NCI-H524 (cell line): Measurements from ENCODE around the gene RTN4R.
A peak's percentile ranks its signal among the peaks of the same experiment; 100 is the strongest.
"Not testable (repeated sequence)": the region's sequence is repeated elsewhere in the genome, so short reads cannot be mapped to it uniquely, and the experiment has no call there.

ENCODE experiments used
- DNase-seq, 2 experiments: peaks; one replicate each; lab custom pipeline; 2025; lab: John Stamatoyannopoulos, UW

The RTN4R gene

DNA sequence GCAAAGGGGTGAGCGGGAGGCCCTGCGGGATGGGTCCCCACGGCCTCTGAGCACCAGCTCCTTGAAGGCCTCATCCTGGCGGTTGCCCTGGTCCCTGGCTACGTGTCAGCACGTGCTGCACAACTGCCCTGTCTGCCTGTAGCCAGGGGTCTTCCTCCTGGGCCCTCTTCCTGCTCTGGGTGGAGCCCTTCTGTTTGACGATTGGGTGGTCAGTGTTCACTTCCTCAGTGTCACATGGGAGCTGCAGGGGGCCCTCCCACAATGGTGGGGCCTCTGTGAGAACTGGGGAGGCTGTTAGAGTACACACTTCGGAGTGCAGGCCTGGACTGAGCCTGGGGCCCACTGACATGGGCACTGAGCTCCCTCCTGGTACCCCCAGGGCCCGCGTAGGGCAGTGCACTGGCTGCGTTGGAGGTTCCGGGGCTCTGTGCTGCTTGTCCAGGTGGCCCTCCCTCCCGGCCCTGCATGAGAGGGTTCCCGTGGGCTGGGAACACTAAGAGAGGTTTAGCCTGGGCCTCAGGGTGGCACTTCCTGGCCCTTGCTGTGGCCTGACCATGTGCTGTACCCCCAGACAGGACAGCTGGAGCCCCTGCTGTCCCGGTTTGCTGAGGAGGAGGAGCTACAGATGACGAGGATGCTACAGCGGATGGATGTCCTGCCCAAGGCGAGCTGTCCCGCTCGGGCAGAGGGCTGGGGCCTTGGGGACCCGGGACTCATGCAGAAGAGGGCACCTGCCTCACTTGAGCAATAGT is 38.0 kb upstream of the RTN4R start:
- DNase-seq: no peak

DNA sequence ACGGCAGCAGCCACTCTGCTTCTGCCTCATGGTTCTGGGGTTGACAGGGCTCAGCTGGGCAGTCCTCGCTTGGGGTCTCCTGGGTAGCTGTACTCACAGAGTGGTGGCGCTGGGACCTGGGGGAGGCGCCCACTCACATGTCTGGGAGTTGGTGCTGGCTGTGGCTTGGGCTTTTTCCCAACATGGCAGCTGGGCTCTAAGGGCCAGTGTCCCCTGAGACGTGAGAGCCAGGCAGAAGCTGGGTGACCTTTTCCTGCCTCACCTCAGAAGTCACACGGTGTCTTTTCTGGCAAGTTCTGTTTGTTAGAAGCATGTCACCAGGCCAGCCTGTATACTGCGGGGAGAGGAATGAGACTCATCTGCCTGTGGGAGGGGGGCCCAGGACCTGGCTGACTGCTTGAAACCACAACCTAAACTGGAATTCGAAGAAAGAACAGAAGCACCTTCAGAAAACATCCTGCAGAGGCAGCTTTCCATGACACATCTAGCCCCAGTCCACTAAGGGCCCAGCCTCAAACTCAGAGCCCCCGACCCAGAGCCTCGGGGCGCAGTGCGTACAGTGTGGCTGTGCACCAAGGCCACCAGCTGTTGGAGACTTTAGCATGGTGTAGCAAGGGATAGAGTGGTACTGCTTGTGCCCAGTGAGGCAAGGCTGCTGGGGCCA is 37.2 kb upstream of the RTN4R start:
- not testable (repeated sequence) for DNase-seq

DNA sequence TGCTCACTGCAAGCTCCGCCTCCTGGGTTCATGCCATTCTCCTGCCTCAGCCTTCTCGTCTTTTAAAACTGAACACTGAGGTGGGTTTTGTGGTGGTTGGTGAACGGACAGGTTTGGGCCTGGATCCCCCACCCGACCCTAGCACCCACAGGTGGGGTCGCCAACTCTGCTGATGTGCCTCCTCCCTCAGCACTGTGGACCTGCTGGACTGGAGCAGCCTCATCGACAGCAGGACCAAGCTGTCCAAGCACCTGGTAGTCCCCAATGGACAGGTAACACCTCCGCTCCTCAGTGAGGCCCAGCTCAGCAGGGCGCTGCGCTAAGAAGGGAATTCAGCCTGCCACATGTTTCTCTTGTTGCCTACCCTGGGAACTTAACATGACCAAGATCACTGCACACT is 36.5 kb upstream of the RTN4R start:
- no peak for DNase-seq

DNA sequence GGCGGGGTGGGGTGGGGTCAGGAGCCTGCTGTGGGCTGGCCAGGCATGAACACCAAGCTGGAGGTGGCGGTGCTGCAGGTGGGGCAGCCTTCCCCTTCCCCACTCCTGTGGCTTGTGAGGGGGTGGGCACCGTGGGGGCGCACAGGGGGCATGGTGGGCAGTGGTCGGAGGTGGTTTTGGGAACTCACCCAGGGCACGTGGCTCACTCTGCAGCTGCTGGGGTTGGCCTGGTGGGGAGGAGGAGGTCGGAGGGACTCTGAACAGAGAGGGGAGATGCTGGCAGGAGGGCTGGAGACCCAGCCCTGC is 35.1 kb upstream of the RTN4R start:
- not testable (repeated sequence) for DNase-seq

DNA sequence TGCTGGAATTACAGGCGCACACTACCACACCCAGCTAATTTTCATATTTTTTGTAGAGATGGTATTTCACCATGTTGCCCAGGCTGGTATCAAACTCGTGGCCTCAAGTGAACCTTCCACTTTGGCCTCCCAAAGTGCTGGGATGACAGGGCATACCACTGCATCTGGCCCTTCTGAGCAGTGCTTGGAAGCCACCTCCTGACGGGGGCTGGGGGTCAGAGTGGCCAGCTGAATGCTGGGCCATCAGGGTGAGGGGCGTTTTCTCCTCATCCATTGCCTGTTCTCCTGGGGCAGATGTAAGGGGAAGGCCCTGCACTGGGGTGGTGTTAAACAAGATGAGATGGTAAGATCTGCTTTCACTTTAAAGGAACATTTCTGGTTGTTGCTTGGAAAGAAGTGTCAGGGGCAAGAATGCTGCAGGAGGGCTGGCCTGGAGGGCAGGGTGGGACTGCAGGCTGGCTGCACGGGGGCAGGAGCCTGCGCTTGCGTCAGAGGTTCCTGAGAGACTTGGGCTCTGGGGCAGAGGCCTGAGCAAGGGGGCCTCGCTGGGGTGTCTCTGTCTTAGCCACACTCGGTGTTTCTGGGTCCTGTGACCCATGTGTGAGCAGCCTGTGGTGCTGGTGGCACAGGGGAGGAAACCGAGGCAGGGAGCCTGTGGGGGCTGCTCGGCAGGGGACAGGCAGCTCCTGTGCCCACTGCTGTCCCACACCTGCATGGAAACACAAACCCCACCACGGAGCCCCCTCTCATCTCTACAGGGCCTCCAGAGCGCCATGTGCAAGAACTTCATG is 34.5 kb upstream of the RTN4R start:
- DNase-seq: no peak

DNA sequence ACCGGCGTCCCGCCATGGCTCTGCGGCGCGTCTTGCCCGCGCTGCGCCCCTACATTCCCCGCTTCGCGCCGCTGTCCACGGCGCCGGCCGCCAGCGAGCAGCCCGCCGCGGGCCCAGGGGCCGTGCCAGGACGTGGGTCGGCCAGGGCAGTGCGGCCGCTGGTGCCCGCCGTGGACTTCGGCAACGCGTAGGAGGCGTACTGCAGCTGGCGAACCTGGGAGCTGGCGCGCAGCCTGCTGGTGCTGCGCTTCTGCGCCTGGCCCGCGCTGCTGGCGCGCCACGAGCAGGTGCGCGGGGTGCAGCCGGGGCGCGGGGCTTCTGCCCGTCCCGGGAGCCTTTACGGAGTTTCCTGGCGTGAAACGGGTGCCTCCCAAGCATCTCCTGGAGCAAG is 31.6 kb upstream of the RTN4R start:
- DNase-seq: peak in 1 of 2 experiments; percentile 59

DNA sequence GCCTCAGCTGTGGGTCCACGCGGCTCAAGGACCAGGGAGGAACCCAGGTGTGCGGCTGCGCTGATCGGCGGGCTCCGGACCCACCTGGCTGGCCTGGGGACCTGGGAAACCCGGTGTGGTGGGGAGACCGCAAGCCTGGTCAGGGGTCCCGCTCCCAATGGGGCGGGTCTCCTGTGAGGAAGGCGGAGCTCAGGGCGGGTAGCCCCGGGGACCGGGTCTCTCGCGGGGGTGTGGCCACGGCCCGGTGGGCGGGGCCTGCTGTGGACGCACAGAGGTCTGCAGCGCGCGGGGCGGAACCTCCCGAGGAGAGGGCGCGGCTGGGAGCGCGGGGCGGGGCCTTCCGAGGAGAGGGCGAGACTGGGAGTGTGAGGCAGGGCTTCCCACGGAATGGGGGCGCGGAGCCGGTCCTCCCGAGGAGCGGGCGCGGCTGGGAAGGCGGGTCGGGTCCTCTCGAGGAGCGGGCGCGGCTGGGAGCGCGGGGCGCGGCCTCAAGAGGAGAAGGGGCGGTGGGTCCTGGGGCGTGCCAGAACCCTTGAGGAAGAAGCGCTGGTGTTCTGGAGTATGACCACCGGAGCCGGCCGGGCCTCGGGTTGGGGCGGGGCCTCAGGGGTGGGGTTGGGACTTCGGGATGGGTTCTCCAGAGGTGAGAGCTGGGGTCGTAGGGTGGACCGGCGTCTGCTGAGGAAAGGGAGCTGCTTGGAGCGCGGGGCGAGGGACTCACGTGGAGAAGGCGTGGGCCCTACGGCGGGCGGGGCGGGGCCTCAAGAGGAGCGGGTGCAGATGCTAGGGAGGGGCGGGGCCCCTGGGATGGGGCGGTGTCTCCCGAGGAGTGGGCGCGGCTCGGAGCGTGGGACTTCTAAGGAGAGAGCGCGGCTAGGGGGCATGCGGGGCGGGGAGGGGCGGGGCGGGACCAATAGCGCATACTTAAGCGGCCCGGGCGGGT is 31.0 kb upstream of the RTN4R start:
- DNase-seq: peak; percentile 72 to 83

DNA sequence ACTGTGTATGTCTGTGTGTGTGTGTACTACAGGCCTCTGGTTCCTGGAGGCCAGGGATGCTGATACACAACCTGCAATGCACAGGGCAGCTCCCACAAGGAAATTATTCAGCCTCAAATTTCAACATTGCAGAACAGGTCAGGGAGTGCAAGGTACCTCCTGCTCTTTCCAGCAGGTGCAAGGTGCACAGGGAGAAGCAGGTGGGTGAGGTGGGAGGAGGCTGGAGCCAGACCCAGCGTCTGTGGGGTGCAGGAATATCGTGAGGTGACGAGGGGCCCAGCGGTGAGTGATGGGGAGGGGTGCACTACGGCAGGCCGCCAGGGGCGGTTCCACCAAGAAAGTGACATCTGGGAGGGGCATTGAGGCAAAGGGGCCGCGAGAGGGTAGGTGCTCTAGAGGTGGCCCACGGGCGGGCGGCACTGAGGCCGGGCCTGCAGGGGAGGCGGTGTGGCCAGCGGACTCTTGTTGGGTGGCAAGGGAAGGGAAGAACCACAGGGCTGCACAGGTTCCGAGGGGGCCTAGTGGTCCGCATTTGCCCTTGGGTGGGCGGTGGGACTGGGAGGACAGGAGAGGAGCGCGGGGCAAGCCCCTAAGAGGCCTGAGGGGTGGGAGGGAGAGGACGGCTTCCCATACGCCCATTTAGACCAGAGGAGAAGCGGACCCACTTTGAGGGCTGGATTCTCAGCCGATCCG is 30.1 kb upstream of the RTN4R start:
- DNase-seq: no peak

DNA sequence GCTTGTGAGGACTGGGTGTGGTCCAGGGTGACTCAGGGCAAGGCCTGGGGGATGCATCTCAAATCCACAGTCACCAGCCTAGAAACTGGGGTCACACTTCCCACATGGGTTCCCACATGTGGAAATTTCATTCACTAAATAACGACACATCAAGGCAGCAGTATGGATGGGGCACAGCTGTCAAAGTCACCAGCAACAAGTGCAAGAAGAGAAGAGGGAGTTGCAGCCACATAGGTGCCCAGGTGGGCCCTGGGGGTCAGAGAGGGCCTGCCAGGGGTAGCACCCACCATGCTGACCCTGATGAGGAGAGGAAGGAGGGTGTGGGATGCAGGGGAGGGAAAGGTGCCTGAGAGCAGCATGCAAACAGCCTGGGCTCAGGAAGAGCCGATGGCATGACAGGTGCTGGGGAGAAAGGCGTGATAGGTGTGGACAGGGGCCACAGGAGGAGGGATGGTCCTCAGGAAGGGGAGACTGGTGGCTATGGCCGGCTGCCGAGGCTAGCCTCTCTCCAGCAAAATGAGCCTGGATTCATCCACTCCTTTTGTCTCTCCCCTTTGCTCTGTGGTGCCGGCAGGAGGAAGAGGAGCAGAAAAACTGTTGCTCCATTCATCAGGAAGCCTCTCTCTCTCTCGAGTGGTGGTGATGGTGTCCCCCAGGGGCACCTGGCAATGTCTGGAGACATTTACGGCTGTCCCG is 29.4 kb upstream of the RTN4R start:
- no peak for DNase-seq

DNA sequence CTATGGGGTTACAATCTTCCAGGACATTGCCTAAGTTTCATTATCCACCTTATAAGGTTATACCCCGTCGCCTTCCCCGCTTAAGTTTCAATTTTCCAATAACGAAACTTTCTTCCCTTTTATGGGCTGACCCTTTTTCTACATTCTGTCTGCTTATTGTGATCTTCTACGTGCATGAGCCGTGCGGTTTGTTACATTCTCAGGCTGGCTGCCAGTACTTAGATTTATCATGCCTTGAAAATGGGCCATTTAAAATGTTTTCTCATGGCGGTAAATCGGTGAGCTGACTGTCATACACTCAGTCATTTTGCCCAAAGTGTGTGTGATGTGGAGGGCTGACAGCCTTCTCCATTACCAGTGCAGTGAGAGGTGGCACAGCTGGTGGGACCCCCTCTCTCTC is 28.5 kb upstream of the RTN4R start:
- DNase-seq: no peak

DNA sequence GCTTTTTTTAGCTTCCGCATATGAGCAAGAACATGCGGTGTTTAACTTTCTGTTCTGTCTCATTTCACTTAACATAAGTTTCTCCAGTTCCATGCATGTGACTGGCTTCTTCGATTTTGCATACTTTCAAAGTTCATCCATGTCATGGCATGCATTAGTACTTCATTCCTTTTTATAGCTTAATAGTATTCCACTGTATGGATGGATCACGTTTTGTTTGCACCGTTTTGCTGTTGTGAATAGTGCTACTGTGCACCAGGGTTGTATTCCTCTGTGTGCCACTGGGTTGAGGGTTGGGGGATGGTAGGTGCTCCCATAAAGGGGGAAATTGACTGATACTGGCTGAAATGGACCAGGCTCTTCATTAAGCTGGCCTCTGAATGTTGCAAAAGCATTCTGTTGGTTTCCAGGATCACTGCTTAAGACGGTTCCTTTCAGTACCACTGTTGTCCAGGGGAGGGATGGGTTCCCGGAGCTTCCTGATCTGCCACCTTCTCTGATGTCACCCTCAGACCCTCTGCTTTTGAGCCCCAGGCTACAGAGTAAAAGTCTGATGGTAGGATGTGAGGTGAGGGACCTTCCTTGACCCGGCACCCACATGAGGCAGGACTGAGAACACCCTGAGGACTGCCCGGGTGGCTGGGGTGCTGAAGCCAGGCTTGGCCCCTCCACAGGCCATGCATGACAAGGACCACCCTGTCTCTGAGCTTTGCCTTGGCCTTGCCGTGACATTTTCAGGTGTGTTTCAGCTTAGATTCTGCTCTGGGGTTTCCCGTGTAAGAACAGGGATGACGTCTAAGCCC is 27.3 kb upstream of the RTN4R start:
- DNase-seq: no peak

DNA sequence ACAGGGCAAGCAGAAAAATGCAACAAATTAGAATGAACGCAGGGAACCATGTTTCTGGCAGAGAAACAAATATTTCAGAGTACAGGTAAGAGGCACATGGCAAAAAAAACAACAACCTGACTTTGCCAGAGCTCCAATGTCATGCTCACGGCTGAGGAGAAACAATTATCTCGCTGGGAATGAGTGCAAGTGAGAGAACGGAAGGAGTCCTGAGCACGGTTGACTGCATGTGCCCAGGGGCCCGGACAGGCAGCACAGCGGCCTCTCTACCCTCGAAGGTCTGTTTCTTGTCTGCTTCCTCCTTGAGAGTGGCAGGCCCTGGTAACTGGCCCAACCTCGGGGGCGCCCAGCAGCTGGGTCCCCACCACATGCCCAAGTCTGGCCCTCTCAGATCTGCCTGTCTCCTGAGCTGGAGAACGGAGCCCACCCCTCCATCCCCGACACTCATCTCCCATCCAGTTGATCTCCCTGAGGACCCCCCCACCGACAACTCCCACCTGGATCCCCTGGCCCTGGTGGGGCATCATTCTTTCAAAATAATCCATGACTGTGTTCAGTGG is 24.6 kb upstream of the RTN4R start:
- DNase-seq: no peak

DNA sequence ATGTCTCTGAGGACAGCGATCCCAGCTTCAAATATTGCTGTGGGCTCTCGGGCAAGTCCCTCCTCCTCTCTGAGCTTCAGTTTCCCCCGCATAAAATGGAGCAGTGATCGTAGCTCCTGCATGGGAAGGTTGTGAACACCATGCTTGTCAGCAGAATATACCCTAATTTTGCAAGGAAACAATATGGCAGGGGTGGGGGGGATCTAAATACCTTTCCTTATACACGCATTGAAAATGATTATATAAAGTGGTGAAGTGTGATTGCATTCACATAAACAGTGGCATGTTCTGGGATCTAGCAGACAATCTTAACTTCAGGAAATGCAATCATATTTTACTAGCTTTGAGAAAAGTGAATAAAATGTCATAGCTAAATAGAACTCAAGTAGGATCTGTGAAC is 24.0 kb upstream of the RTN4R start:
- DNase-seq: no peak

DNA sequence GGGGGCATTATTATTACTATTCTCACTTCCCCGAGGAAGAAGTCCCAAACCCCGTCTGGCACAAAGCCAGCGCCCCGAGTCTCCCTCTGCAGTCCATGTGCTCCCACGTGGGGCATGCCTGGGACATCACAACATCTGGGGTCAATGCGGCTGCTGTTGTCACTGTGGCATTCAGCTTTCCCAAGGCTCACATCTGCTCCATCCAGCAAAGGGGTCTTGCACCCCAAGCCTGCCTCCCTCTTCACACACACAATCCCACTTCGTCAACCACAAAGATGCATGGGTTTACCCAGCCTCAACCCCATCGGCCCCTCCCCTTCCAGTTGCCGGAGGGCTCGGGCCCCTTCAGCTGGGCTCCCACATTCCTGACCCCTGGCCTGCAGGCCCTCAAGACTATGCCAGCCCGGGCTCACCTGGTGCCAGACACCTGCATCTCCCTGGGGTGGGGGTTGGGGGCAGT is 23.5 kb upstream of the RTN4R start:
- DNase-seq: no peak

DNA sequence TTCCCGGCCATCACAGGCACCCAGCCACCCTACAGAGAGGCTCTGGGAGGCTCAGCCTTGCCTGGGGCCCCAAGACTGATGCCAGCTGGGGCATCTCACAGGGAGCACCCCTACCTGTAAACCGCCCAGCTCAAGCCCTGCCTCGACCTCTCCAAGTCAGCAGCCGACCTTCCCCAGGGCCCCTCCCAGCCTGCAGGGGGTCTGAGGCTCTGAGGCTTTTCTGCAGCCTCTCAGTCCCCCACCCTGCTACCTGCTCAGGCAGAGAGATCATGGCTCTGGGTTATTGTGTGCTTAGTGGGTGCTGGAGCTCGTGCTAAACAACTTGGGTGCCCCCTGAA is 23.1 kb upstream of the RTN4R start:
- DNase-seq: no peak

DNA sequence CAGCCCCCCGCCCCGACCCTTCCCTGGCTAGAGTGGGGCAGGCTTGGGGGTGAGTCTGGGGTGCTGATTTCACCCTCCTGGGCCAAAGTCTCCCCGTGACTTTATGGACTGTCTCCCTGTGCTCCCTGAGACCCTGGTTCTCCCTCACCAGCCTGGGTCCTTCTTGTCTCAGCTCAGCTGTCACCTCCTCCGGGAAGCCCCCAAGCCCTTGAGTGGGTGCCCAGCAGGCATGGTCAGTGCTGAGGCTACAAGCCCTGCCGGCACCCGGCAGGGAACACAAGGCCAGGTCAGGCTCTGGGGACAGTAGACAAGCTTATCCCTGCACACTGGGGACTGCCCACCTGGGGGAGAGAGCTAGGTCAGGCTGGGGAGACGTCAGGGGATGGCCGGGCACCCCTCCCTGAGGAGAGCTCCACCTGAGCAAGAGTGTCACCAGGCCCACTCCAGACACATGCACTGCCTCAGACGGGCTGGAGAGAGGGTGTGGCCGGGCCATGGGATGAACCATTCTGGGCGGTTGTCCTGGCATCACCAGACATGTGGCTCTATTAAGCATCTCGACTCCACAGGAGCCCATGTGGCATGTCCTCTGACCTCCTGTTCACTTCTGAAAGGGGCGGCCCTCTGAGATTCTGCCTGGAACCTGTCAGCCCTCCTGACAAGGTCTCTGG is 22.6 kb upstream of the RTN4R start:
- DNase-seq: no peak

DNA sequence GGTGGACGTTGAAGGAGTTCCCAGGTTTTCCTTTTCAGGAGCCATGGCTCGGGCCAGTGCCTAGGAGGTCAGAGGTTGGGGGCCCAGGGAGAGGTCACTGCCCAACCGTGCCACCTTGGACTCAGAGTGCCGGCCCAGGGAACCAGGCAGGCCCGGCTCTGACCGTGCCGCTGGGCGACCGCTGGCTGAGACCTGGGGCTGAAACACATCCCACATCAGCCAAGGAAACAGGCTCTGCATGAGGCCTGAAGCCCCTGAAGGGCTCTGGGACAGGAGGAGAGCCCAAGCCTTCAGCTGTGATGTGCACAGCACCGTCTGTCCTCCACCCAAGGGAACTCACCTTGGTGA is 21.9 kb upstream of the RTN4R start:
- no peak for DNase-seq

DNA sequence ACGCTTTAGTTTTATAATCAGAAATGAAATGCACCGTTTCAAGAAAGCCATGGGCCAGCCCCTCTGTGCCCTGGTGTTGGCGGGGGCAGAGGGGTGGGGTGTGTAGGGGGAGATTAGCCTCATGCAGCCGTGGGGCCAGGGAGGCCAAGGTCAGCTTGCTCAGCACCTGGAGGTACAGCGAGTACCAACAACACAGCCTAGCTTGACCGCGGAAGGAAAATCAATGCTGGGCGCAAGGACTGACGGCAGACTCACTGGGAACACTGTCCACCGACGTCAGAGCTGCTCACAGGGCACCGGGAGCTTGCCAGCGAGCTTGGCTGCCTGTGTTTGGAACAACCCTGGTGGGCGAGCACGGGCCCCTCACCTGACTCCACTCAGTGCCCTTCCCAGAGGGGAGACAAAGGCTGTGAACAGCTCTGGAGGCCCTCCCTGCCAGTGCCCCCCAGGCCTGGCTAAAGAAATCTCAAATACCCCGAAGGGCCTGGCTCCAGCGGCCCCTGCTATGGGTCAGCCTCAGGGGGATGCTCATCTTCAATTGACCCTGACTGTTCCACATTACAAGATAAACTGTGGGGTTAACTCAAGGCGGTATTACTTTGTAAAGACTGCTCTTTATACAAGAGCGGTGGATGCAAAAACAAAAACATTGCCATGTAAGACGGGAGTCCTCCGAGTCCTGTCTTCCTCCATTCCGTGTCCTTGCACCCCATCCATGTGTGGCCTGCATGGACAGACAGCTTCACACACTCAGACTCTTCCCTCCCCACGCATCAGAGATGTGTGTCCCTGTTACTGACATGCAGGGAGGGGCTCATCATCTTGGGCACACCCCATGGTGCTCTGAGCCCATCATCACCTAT is 21.3 kb upstream of the RTN4R start:
- not testable (repeated sequence) for DNase-seq
